Measurements from ENCODE around the gene CPT2.

GRCh38 chr1:53154859-53155438 is 41.7 kb upstream of the CPT2 start:
- TF ChIP-seq CTCF (IDR thresholded peaks at IDR 0.05), result no peak
- TF ChIP-seq POLR2A (IDR thresholded peaks at IDR 0.05), result no peak
- TF ChIP-seq POLR2AphosphoS5 (IDR thresholded peaks at IDR 0.05), result no peak

All from transverse colon (tissue), 4 donors.